Fibroblast of the aortic adventitia (primary cell): Measurements from ENCODE around the gene RETREG3. TPM values are rescaled to one million over a fixed set of nuclear protein-coding genes. Genes with fewer than 3 reads are reported as not detected.
"Not testable (repeated sequence)": the region's sequence is repeated elsewhere in the genome, so short reads cannot be mapped to it uniquely, and the experiment has no call there.

Source experiments
- DNase-seq: peaks from one replicate; pipeline ENCODE4 v3.0.0-alpha.2; 2010; ENCODE audit warnings: low read depth
- H3K4me3 ChIP-seq: 2 replicates; pipeline ENCODE4 v1.5.1; 2011; ENCODE audit warnings: low read depth, mild to moderate bottlenecking, control low read depth, low read length, moderate library complexity
- total RNA-seq: library from RNA; depleted of rRNA; stranded (reverse); fragments of >200 nt; gene quantifications from 2 replicates; pipeline ENCODE4 v1.2.3, GENCODE V29; 2012; ENCODE audit warnings: low replicate concordance
- TF ChIP-seq, protein P1 (sequence below): IDR thresholded peaks from 2 replicates; pipeline ENCODE4 v1.5.1; 2011; ENCODE audit warnings: mild to moderate bottlenecking, low read length, control low read depth, inconsistent platforms; ENCODE audit not compliant: insufficient read depth

RETREG3 gene
- total RNA-seq, 1 donor, result 52.6 TPM

DNA sequence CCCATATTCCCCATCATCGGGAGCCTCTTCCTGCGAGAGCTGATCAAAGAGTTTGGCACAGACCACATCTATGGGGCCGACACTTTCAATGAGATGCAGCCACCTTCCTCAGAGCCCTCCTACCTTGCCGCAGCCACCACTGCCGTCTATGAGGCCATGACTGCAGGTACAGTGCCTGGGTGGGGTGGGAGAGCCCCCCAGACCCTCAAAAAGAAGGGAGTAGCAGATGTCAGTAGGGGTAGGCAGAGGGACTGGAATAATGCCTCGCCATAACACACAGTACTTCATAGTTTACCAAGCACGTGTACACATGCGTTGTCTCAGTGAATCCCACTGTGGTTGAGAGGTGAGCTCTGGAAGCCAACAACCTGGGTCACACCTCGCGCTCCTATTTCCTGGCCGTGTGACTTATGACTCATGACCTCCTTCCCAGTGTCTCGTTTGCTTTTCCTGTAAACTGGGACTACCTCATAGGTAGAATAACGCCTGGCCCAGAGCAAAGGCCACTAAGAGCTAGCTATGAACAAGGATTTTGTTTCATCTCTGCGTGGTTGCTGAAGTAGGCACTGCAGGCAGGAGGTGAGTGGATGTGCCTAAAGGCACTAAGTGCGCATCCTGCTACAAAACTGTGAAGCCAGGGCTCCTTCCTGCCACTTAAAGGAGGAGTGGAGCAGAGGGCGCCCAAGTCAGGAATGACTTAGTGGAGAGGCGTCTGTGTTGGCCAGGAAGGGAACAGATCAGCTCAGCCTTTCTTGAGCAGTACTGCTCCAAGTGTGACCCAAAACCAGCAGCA lies 67.9 kb downstream of the RETREG3 start:
- H3K4me3 ChIP-seq, result no peak overlapping the region
- no peak for DNase-seq
- TF ChIP-seq, protein P1, sequence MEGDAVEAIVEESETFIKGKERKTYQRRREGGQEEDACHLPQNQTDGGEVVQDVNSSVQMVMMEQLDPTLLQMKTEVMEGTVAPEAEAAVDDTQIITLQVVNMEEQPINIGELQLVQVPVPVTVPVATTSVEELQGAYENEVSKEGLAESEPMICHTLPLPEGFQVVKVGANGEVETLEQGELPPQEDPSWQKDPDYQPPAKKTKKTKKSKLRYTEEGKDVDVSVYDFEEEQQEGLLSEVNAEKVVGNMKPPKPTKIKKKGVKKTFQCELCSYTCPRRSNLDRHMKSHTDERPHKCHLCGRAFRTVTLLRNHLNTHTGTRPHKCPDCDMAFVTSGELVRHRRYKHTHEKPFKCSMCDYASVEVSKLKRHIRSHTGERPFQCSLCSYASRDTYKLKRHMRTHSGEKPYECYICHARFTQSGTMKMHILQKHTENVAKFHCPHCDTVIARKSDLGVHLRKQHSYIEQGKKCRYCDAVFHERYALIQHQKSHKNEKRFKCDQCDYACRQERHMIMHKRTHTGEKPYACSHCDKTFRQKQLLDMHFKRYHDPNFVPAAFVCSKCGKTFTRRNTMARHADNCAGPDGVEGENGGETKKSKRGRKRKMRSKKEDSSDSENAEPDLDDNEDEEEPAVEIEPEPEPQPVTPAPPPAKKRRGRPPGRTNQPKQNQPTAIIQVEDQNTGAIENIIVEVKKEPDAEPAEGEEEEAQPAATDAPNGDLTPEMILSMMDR, result no peak

DNA sequence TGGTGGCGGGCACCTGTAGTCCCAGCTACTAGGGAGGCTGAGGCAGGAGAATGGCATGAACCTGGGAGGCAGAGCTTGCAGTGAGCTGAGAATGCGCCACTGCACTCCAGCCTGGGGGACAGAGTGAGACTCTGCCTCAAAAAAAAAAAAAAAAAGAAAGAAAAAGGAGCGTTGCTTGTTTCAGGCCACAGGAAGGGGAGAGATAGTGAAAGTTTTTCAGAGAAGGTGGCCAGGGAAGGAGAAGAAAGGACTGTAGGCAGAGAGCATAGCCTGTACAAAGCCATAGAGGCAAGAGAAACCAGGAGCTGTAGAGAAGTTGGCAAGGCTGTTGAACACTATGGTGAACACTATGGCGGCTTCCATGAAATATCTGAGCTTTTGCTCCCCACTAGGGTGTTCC lies 68.6 kb downstream of the RETREG3 start:
- not testable (repeated sequence) for DNase-seq, H3K4me3 ChIP-seq

DNA sequence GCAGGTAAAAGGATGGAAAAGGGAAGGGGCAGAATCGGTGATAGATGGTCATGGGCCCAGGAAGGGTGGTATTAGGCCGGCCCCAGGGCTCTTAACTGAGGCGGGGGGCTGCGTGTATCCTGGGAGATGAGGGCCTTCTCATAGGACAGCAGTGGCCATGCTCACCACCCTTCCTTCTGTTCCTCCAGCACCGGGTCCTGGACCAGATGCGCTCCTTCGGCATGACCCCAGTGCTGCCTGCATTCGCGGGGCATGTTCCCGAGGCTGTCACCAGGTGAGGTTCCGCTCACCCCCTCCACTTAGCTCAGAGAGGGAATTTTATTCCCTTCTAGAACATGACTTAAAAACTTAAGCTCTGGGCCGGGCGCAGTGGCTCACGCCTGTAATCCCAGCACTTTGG lies 70.7 kb downstream of the RETREG3 start:
- DNase-seq, result no peak
- TF ChIP-seq, protein P1, result no peak
- no peak overlapping the region for H3K4me3 ChIP-seq

DNA sequence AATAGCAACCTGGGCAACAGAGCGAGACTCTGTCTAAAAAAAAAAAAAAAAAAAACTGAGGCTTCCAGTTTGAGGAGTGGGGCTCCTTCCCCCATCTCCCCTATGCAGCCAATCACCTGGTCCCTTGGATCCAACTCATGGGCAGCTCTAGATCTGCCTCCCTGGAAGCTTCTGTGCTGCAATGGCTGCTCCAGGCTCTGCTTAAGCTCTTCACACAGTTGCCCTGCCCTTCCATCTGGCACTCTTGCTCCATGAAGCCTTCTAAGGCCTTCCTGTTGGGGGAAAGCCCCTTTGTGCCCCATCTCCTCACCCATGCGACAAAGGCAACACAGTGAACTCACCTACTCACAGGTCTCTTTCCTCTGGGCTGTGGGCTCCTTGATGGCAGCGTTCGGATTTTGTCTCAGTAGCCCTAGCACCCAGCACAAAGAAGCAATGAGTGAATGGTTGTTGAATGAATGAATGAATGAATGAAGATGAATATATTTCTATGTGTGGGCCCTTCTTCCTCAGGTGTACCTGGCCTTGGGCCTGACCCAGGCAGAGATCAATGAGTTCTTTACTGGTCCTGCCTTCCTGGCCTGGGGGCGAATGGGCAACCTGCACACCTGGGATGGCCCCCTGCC lies 71.2 kb downstream of the RETREG3 start:
- H3K4me3 ChIP-seq, result peak overlapping the region; percentile 6
- TF ChIP-seq, protein P1, result no peak
- no peak for DNase-seq

DNA sequence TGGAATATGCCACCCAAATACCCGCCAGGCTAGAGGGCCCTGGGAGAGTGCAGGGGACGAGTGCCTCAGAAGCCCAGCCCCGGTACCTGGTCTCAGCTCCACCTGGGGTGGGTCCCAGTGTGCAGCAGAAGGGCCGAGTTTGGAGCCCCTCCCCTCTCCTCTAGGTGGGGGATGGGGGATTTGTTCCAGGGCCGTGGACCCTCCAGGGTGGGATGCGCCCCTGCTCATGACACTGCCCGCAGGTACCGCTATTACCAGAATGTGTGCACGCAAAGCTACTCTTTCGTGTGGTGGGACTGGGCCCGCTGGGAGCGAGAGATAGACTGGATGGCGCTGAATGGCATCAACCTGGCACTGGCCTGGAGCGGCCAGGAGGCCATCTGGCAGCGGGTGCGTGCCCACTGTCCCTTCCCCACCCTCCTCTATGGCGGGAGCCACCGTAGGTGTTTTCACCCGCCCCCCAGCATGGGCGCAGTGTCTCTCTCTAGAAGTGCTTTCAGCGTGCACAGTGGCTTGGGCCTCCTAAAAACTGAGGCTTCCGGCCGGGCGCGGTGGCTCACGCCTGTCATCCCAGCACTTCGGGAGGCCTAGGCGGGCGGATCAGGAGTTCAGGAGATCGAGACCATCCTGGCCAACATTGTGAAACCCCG lies 71.9 kb downstream of the RETREG3 start:
- no peak for DNase-seq
- TF ChIP-seq, protein P1, result no peak
- H3K4me3 ChIP-seq, result peak overlapping the region; percentile 83

DNA sequence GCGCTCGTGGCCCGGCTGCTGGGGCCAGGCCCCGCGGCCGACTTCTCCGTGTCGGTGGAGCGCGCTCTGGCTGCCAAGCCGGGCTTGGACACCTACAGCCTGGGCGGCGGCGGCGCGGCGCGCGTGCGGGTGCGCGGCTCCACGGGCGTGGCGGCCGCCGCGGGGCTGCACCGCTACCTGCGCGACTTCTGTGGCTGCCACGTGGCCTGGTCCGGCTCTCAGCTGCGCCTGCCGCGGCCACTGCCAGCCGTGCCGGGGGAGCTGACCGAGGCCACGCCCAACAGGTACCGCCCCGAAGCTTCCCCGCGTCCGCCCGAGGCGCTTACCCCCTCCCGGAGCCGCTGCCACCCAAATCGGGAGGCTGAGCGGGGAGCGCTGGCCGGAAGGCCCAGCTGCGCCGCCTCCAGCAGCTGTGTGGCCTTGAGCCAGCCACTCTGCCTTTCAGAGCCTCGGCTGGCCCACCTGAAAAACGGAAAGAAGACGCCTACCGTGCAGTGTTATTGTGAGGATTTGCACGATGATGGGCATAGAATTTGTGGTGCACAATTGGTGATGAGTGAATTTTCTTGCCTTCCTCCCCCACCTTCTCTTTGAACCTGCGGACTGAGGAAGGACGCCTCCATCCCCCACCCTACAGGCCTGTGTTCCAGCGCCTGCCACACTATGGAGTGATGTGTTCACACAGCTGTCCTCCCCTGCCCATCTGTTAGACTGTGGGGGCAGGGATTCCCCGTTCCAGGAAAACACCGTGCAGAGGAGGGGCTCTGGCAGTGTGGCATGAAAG lies 72.6 kb downstream of the RETREG3 start:
- H3K4me3 ChIP-seq, result peak overlapping the region; percentile 83
- TF ChIP-seq, protein P1, result no peak
- DNase-seq, result peak; percentile 74

DNA sequence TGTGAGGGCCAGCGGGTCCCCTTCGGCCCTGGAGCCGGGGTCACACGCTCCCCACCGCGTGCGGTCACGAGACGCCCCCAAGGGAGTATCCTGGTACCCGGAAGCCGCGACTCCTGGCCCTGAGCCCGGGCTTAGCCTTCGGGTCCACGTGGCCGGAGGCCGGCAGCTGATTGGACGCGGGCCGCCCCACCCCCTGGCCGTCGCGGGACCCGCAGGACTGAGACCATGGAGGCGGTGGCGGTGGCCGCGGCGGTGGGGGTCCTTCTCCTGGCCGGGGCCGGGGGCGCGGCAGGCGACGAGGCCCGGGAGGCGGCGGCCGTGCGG lies 73.2 kb downstream of the RETREG3 start, which contains the start of gene NAGLU:
Gene NAGLU, plus strand, starts transcription at position 194 of the 324 bp plus-strand sequence. Its CDS starts 32 bp downstream, at position 226.
- H3K4me3 ChIP-seq, result peak within 1 kb of the TSS; percentile 83
- peak; percentile 87 for DNase-seq
- TF ChIP-seq, protein P1, result no peak
